Measurements from ENCODE around the gene DNAH12.

DNA sequence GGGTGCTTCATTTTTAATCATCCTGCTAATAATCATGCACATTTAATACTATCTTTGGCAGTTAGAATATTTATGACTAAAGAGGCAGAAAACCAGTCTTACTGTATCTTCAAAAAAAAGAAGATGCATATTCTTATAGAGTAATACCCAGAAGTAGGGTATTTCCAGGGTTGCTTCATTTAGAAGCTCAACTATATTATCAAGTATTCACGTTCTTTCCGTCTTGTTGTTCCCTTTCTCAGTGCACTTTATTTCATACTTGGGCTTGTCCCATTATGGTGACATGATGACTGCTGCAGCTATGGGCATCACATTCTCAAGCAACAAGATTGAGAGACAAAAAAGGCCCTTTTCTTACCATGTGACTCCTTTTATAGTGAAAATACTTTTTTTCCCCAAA is 154.9 kb downstream of the DNAH12 start:
- no peak for TF ChIP-seq POLR2A (IDR thresholded peaks at IDR 0.05)
- TF ChIP-seq, protein P1, sequence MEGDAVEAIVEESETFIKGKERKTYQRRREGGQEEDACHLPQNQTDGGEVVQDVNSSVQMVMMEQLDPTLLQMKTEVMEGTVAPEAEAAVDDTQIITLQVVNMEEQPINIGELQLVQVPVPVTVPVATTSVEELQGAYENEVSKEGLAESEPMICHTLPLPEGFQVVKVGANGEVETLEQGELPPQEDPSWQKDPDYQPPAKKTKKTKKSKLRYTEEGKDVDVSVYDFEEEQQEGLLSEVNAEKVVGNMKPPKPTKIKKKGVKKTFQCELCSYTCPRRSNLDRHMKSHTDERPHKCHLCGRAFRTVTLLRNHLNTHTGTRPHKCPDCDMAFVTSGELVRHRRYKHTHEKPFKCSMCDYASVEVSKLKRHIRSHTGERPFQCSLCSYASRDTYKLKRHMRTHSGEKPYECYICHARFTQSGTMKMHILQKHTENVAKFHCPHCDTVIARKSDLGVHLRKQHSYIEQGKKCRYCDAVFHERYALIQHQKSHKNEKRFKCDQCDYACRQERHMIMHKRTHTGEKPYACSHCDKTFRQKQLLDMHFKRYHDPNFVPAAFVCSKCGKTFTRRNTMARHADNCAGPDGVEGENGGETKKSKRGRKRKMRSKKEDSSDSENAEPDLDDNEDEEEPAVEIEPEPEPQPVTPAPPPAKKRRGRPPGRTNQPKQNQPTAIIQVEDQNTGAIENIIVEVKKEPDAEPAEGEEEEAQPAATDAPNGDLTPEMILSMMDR (IDR thresholded peaks at IDR 0.05 in 4 of 5, conservative IDR thresholded peaks at IDR 0.05 in 1 of 5): no peak
